MCF 10A (cell line): ENCODE data around the gene SPNS3. TPM values are rescaled to one million over a fixed set of nuclear protein-coding genes. Genes with fewer than 3 reads are reported as not detected.

Experiments
- BruUV-seq: library from RNA; stranded (reverse); fragments of 400-500 nt; replicated peaks from 2 replicates; lab custom pipeline; 2021; lab: Mats Ljungman, UMichigan
- CTCF ChIA-PET: fragments of 300-600 bp; sonication (Branson Sonifier 250); formaldehyde crosslinking; extraction: SDS; loops from one replicate; lab custom pipeline; 2021; ENCODE audit warnings: antibody characterized with exemption, inconsistent platforms; lab: Yijun Ruan, JAX
- POLR2A ChIA-PET: fragments of 300-600, 350-650 bp; sonication (Branson Sonifier 250); formaldehyde crosslinking; extraction: SDS; loops from one replicate; lab custom pipeline; 2020; ENCODE audit warnings: antibody characterized with exemption, inconsistent platforms; lab: Yijun Ruan, JAX
- DNase-seq: peaks from one replicate; pipeline ENCODE4 v3.0.0-alpha.2; 2018; ENCODE audit not compliant: unreplicated experiment
- H3K27ac Mint-ChIP-seq: one replicate; pipeline ENCODE4 v1.8.0; 2022; ENCODE audit warnings: mild to moderate bottlenecking, low read depth, mixed read lengths; ENCODE audit not compliant: unreplicated experiment
- H3K27me3 Mint-ChIP-seq: one replicate; pipeline ENCODE4 v1.8.0; 2022; ENCODE audit warnings: mixed read lengths; ENCODE audit not compliant: insufficient read depth, unreplicated experiment
- H3K36me3 Mint-ChIP-seq: one replicate; pipeline ENCODE4 v1.8.0; 2022; ENCODE audit warnings: mild to moderate bottlenecking, moderate library complexity, mixed read lengths; ENCODE audit not compliant: insufficient read depth, unreplicated experiment
- H3K4me1 Mint-ChIP-seq: one replicate; pipeline ENCODE4 v1.8.0; 2022; ENCODE audit warnings: mixed read lengths; ENCODE audit not compliant: insufficient read depth, unreplicated experiment
- H3K4me3 Mint-ChIP-seq: one replicate; pipeline ENCODE4 v1.8.0; 2022; ENCODE audit warnings: mild to moderate bottlenecking, moderate library complexity, mixed read lengths; ENCODE audit not compliant: unreplicated experiment
- H3K9me3 Mint-ChIP-seq: one replicate; pipeline ENCODE4 v1.8.0; 2022; ENCODE audit warnings: mixed read lengths; ENCODE audit not compliant: unreplicated experiment
- intact Hi-C: fragments of 100-400 bp; cut with micrococcal nuclease; formaldehyde crosslinking; loops from 2 replicates; pipeline ENCODE4 v1.14.1; 2022
- total RNA-seq: library from RNA; stranded (reverse); gene quantifications from 2 replicates; pipeline ENCODE4 v1.2.3, GENCODE V29; 2022
- TF ChIP-seq, protein P1 (sequence below): fragments of 200-600 bp; IDR thresholded peaks from one replicate; pipeline ENCODE4 v1.8.0; 2022; ENCODE audit warnings: antibody characterized with exemption, mild to moderate bottlenecking; ENCODE audit not compliant: unreplicated experiment

Gene SPNS3
- total RNA-seq, 1 experiment from 2014 or later = not detected

- no peaks in the 10 kb centered on the region for H3K4me1 Mint-ChIP-seq
- BruUV-seq = no TSS peak
- intact Hi-C loops = no loop called here
- ChIA-PET CTCF (no interaction called here), POLR2A (no interaction called here)
- H3K36me3 Mint-ChIP-seq = peaks cover 6% of the 10 kb centered on the region
- no peaks in the 10 kb centered on the region for H3K9me3 Mint-ChIP-seq
- TF ChIP-seq, protein P1, sequence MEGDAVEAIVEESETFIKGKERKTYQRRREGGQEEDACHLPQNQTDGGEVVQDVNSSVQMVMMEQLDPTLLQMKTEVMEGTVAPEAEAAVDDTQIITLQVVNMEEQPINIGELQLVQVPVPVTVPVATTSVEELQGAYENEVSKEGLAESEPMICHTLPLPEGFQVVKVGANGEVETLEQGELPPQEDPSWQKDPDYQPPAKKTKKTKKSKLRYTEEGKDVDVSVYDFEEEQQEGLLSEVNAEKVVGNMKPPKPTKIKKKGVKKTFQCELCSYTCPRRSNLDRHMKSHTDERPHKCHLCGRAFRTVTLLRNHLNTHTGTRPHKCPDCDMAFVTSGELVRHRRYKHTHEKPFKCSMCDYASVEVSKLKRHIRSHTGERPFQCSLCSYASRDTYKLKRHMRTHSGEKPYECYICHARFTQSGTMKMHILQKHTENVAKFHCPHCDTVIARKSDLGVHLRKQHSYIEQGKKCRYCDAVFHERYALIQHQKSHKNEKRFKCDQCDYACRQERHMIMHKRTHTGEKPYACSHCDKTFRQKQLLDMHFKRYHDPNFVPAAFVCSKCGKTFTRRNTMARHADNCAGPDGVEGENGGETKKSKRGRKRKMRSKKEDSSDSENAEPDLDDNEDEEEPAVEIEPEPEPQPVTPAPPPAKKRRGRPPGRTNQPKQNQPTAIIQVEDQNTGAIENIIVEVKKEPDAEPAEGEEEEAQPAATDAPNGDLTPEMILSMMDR = no peak
- no peak overlapping the region for H3K27ac Mint-ChIP-seq
- H3K27me3 Mint-ChIP-seq = no peaks in the 10 kb centered on the region
- no peak for DNase-seq
- no peak overlapping the region for H3K4me3 Mint-ChIP-seq
These were observed 76.8 kb downstream of the SPNS3 start for GRCh38 chr17:4510618-4510941.

DNA sequence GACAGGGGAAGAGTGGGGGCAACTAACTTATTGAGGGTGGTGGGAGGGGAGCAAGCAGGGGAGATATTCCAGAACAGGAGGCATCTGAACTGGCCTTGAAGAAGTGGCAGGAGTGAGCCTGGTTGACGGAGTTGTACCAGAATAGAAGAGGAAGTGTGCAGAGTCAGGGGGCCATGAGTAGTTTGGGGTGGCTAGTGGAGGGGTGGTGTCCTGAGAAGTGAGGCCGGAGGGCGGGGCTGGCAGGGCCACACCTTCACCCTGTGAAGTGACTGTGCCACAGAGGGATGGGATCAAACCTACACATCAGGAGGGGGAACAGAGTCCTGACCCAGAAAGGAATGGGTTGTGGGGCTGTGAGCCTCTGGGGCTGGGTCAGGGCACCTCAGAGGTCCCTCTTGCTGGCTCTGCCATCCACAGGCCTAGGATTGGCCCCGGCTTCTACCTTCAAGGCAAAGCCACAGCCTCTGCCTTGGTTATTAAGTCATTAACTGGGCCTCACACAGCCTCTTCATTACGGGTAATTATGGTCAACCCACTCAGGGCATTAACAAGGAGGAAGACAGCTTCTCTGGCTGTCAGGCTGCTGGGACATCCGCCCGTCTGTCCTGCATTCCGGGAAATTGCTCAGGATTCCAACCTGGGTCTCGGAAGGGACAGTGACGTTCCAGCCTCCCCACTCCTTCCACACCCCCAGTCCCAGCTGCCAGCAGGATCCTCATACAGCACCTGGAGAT is 77.6 kb downstream of the SPNS3 start:
- intact Hi-C loops = no loop called here
- Mint-ChIP-seq H3K9me3 (no peaks in the 10 kb centered on the region), H3K4me1 (no peaks in the 10 kb centered on the region), H3K27ac (no peak overlapping the region), H3K27me3 (no peaks in the 10 kb centered on the region), H3K4me3 (no peak overlapping the region), H3K36me3 (peaks cover 6% of the 10 kb centered on the region)
- CTCF ChIA-PET = interaction anchor here (1.0 kb wide), 1 partner anchor 9 kb away, joined by 3 read pairs; no protein-coding TSS in a partner anchor
- TF ChIP-seq, protein P1 = no peak
- POLR2A ChIA-PET = no interaction called here
- DNase-seq = no peak
- no TSS peak for BruUV-seq

- H3K9me3 Mint-ChIP-seq = peaks cover under 1% of the 10 kb centered on the region
- intact Hi-C loops = no loop called here
- no peaks in the 10 kb centered on the region for H3K4me1 Mint-ChIP-seq
- no peak overlapping the region for H3K4me3 Mint-ChIP-seq
- H3K27me3 Mint-ChIP-seq = no peaks in the 10 kb centered on the region
- CTCF ChIA-PET = interaction anchor here (0.6 to 1.0 kb wide), 3 partner anchors 8 to 91 kb away, joined by 3 read pairs; no protein-coding TSS in a partner anchor
- DNase-seq = no peak
- no TSS peak for BruUV-seq
- POLR2A ChIA-PET = no interaction called here
- H3K36me3 Mint-ChIP-seq = peaks cover 6% of the 10 kb centered on the region
- H3K27ac Mint-ChIP-seq = no peak overlapping the region
- TF ChIP-seq, protein P1 = no peak
These were observed 78.7 kb downstream of the SPNS3 start for GRCh38 chr17:4512156-4513112.
